Pancreas (tissue), 10 donors: ENCODE data around the gene PPM1L. TPM values are rescaled to one million over a fixed set of nuclear protein-coding genes. Genes with fewer than 3 reads are reported as not detected.
A peak's percentile ranks its signal among the peaks of the same experiment; 100 is the strongest.

Experiments used
- ATAC-seq, 4 donors: fragments of 200-7000 bp; cut with Tn5 transposase; one replicate each; pipeline versions ENCODE4 v1.8.0 to v1.9.1; 2020; ENCODE audit warnings: mild to moderate bottlenecking in 4 of 4, moderate library complexity in 4 of 4
- DNase-seq, 6 donors: peaks; one replicate each; pipeline ENCODE4 v3.0.0-alpha.2; 2020
- FAIRE-seq: peaks from 2 replicates; lab custom pipeline; 2012; peaks lifted over from hg19 to GRCh38; lab: Jason Lieb, UNC
- H3K27ac ChIP-seq, 4 donors: fragments of 200-600 bp; sonication (generic); 1 replicate in 3 of 4; 2 replicates in 1 of 4; pipeline versions ENCODE4 v1.5.0 to v1.8.0; 2020
- H3K27me3 ChIP-seq, 4 donors: fragments of 200-600 bp; one replicate each; pipeline ENCODE4 v1.8.0; 2021
- H3K36me3 ChIP-seq, 3 donors: fragments of 200-600 bp; sonication (generic) in 1 of 3; one replicate each; pipeline versions ENCODE4 v1.5.0 to v1.8.0; 2020 to 2021
- H3K4me1 ChIP-seq, 3 donors: fragments of 200-600 bp; one replicate each; pipeline ENCODE4 v1.8.0; 2021
- H3K4me3 ChIP-seq, 4 donors: fragments of 200-600 bp; sonication (generic) in 2 of 4; one replicate each; pipeline versions ENCODE4 v1.5.0 to v1.8.0; 2020 to 2021
- H3K9me3 ChIP-seq, 4 donors: fragments of 200-600 bp; one replicate each; pipeline ENCODE4 v1.8.0; 2021
- CTCF ChIP-seq, 4 donors: fragments of 200-600 bp; sonication (generic) in 3 of 4; IDR thresholded peaks; one replicate each; pipeline versions ENCODE4 v1.5.0 to v1.8.0; 2021; ENCODE audit warnings: antibody characterized with exemption in 4 of 4
- WGBS, 2 donors: extraction: QIAGEN DNeasy Blood & Tissue Kit; methylation state at CpG; one replicate each; pipeline ENCODE4 v1.1.7; 2013; 5-methylcytosine and 5-hydroxymethylcytosine counted together
- intact Hi-C, 3 donors: fragments of 100-400 bp; cut with DNase I; formaldehyde crosslinking; loops; one replicate each; pipeline versions ENCODE4 v1.11.1 to v1.14.2; 2022
- polyA plus RNA-seq, 2 donors: library from polyadenylated mRNA; stranded (reverse); fragments of 200-250 nt; gene quantifications; one replicate each; pipeline ENCODE4 v1.2.3, GENCODE V29; 2013
- total RNA-seq, 6 donors: library from RNA; stranded (reverse); fragmentation: NEBNext Ultra II Directional in 4 of 6; extraction: Animal tissue kit (Norgen Biotek cat#: 25700) in 4 of 6; gene quantifications; one replicate each; pipeline versions ENCODE4 v1.2.1 to v1.2.4, GENCODE V29; 2021 to 2023
- donor health status: healthy with polysubstance abuse.
- donor health status: DM: no; HTN: no; CAD: no; lungs with moderate emphysema.
- donor health status: DM: no; HTN: no; CAD: no.
- donor health status: control.
- donor health status: control.
- donor health status: Bipolar disorder and iron deficiency.
- donor health status: DM: yes; HTN: yes; CAD: no.
- donor health status: DM: no; HTN: no; CAD: no.
- donor health status: DM: no; HTN: no; CAD: no.
- donor health status: DM: yes; HTN: yes; CAD: no.

The PPM1L gene
- total and polyA plus RNA-seq, 8 donors = 2.3 to 12.3 (median 6.4) TPM

- no peak for TF ChIP-seq CTCF (IDR thresholded peaks at IDR 0.05)
- H3K9me3 ChIP-seq = no peaks in the 10 kb centered on the region
- H3K36me3 ChIP-seq = no peaks in the 10 kb centered on the region
- no peak overlapping the region for H3K27ac ChIP-seq
- FAIRE-seq (no peak), DNase-seq (no peak), ATAC-seq (no peak)
- intact Hi-C loops = no loop called here
- no peak overlapping the region for H3K4me3 ChIP-seq
- no peaks in the 10 kb centered on the region for H3K27me3 ChIP-seq
- H3K4me1 ChIP-seq = peaks cover 6 to 9% (median 7%) of the 10 kb centered on the region in 3 donors
These were observed 316.7 kb downstream of the PPM1L start for GRCh38 chr3:161072751-161073150.

GRCh38 chr3:161073181-161073580, 317.1 kb downstream of the PPM1L start:
- peaks cover 6 to 9% (median 7%) of the 10 kb centered on the region in 3 donors for H3K4me1 ChIP-seq
- H3K9me3 ChIP-seq = no peaks in the 10 kb centered on the region
- no peaks in the 10 kb centered on the region for H3K27me3 ChIP-seq
- DNase-seq (no peak), ATAC-seq (no peak), FAIRE-seq (no peak)
- intact Hi-C loops = no loop called here
- no peak overlapping the region for H3K27ac ChIP-seq
- no peak overlapping the region for H3K4me3 ChIP-seq
- H3K36me3 ChIP-seq = no peaks in the 10 kb centered on the region
- TF ChIP-seq CTCF (IDR thresholded peaks at IDR 0.05) = no peak
- 97% methylated on average over 1 of the region's 1 CpG for WGBS, 2 donors

GRCh38 chr3:161081633-161082032, 325.6 kb downstream of the PPM1L start:
- WGBS, 2 donors = 78 to 82% methylated on average over 4 of the region's 4 CpGs
- Histone ChIP-seq H3K4me3 (no peak overlapping the region), H3K27ac (no peak overlapping the region), H3K27me3 (no peaks in the 10 kb centered on the region), H3K36me3 (peaks cover 0 to 18% (median 0%) of the 10 kb centered on the region in 3 donors), H3K9me3 (no peaks in the 10 kb centered on the region), H3K4me1 (no peaks in the 10 kb centered on the region)
- ATAC-seq (peak in 1 of 4 donors; percentile 29), DNase-seq (no peak), FAIRE-seq (no peak)
- TF ChIP-seq CTCF (IDR thresholded peaks at IDR 0.05) = no peak
- intact Hi-C loops = no loop called here

GRCh38 chr3:161082063-161082462, 326.0 kb downstream of the PPM1L start:
- Histone ChIP-seq H3K9me3 (no peaks in the 10 kb centered on the region), H3K4me3 (no peak overlapping the region), H3K4me1 (no peaks in the 10 kb centered on the region), H3K27me3 (no peaks in the 10 kb centered on the region), H3K27ac (no peak overlapping the region), H3K36me3 (peaks cover 0 to 18% (median 0%) of the 10 kb centered on the region in 3 donors)
- 70 to 84% methylated on average over 2 of the region's 2 CpGs for WGBS, 2 donors
- intact Hi-C loops = no loop called here
- TF ChIP-seq CTCF (IDR thresholded peaks at IDR 0.05) = no peak
- DNase-seq (no peak), ATAC-seq (no peak), FAIRE-seq (no peak)

GRCh38 chr3:161083131-161083530, 327.1 kb downstream of the PPM1L start:
- Histone ChIP-seq H3K36me3 (peaks cover 0 to 18% (median 0%) of the 10 kb centered on the region in 3 donors), H3K4me3 (no peak overlapping the region), H3K27me3 (no peaks in the 10 kb centered on the region), H3K4me1 (no peaks in the 10 kb centered on the region), H3K9me3 (no peaks in the 10 kb centered on the region), H3K27ac (no peak overlapping the region)
- ATAC-seq (no peak), DNase-seq (no peak), FAIRE-seq (no peak)
- intact Hi-C loops = no loop called here
- 91 to 98% methylated on average over 1 of the region's 1 CpG for WGBS, 2 donors
- no peak for TF ChIP-seq CTCF (IDR thresholded peaks at IDR 0.05)
